EH (cell line): ENCODE data around the gene ZNF217.
"Not testable (repeated sequence)": the region's sequence is repeated elsewhere in the genome, so short reads cannot be mapped to it uniquely, and the experiment has no call there.

Experiments used
- DNase-seq: peaks from one replicate; pipeline ENCODE4 v3.0.0-alpha.2; 2015; ENCODE audit warnings: low read depth

The ZNF217 gene

DNA sequence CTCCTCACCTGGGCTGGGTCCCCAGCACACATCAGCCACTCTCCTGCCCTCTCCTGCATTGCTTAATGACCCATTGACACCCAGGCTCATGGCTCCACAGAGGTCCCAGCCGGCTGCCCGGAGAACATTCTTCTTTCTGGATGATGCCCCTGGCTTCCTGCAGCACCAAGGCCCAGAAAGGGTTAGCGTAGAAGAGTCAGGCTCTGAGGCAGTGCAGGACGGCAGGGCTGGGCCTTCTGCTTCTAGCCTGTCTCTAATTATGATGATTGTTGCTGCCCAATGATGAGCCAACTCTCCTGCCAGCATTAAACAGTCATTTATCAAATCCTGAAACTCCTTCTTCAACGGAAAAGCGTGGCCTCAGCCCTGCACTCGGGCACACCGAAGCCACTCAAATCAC lies 66.4 kb downstream of the ZNF217 start:
- DNase-seq = no peak

GRCh38 chr20:53524589-53525312 lies 68.9 kb downstream of the ZNF217 start:
- no peak for DNase-seq

GRCh38 chr20:53523615-53524014 lies 70.0 kb downstream of the ZNF217 start:
- DNase-seq = not testable (repeated sequence)

DNA sequence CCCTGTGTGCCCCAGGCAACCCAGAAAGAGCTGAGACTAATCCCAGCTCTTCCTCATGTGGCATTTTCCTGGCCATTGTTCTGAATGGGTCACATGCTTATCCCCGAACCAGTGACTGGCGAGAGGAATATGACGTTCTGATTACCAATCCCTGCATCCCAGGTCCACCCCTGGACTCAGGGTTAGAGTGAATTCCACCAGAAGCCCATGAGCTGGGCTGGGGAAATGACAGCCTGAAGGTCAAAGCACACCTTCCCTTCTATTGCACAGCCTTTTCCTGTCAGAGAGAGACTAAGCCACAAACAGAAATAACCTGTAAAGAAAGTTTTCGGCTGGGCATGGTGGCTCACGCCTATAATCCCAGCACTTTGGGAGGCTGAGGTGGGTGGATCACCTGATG lies 70.9 kb downstream of the ZNF217 start:
- no peak for DNase-seq

- no peak for DNase-seq
Observed at GRCh38 chr20:53522026-53522425, 71.6 kb downstream of the ZNF217 start.

GRCh38 chr20:53521421-53521820 lies 72.2 kb downstream of the ZNF217 start:
- peak; percentile 43 for DNase-seq

DNA sequence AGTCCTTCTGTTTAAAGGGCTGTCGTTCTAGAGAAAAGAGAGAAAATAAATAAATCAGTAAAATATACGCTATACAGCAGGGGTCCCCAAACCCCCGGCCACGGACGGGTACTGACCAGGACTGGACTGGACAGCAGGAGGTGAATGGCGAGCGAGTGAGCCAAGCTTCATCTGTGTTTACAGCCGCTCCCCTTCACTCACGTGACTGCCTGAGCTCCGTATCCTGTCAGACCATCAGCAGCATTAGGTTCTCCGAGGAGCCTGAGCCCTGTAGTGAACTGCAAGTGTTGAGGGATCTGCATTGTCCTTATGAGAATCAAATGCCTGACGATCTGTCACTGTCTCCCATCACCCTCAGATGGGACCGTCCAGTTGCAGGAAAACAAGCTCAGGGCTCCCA lies 76.5 kb downstream of the ZNF217 start:
- DNase-seq = no peak
